ENCODE results near the gene MINDY4. TPM values are rescaled to one million over a fixed set of nuclear protein-coding genes. Genes with fewer than 3 reads are reported as not detected.

The MINDY4 gene
- total and polyA plus RNA-seq, 2 of the 13 experiments (the other 11 are each of a cell fraction or from before 2014, with no cell fraction given): not detected

DNA sequence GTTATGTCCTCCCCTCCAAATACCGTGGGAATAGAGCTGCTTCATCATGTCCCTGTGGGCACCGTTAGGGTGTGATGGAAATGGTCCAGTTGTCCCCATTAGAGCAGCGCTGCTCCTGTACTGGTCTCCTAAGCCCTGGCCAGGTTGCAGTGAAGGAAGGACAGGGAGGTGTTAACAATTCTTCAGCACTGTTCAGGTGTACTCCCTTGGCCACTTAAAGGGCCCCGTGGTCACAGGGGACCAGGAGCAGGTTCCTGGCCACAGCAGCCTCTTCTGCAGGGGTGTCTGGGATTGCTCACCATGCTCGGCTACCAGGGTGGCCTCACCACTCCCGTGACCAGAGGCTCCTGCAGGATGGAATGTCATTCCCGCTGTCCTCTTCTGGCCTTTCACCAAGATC is 65.8 kb downstream of the MINDY4 start:
- FAIRE-seq (no peak), DNase-seq (ENCODE audit: low spot score) (no peak), ATAC-seq (no peak)
- Histone ChIP-seq H3K79me2 (ENCODE audit: insufficient read depth, low read length) (no peaks in the 10 kb centered on the region), H3K9me3 (ENCODE audit: low read length) (peaks cover 21% of the 10 kb centered on the region; the same call in 1 of the 2 replicates), H2AFZ (ENCODE audit: low read length) (no peak overlapping the region), H3K4me3 (replicated peaks in 1 of 3; ENCODE audit: insufficient read depth in 1 of 3, low read depth in 2 of 3, low read length in 3 of 3) (no peak overlapping the region), H3K36me3 (replicated peaks in 1 of 2; ENCODE audit: control insufficient read depth in 1 of 2, insufficient read depth in 2 of 2, low read length in 2 of 2) (no peaks in the 10 kb centered on the region), H3K9ac (ENCODE audit: insufficient read depth, low read depth, low read length) (no peak overlapping the region), H3K4me1 (ENCODE audit: insufficient read depth, low read length) (no peaks in the 10 kb centered on the region), H3K27me3 (ENCODE audit: control insufficient read depth in 1 of 2, insufficient read depth in 2 of 2, low read length in 2 of 2) (peaks cover 1 to 10% of the 10 kb centered on the region in 2 experiments; a peak in 1 of 5 replicates), H3K4me2 (ENCODE audit: low read depth, low read length) (no peak overlapping the region), H4K20me1 (ENCODE audit: insufficient read depth, low read length) (no peaks in the 10 kb centered on the region), H3K27ac (ENCODE audit: extremely low read length, insufficient read depth, low read length) (no peak overlapping the region)
- CTCF ChIA-PET (ENCODE audit: low intra/inter-chr PET ratio, low total read pairs): no interaction called here
- WGBS (ENCODE audit: low lambda C conversion rate): 16% methylated on average over 5 of the region's 7 CpGs
- POLR2A ChIA-PET: no interaction called here
- in situ Hi-C loops (cut with HindIII; ENCODE audit: extremely low pct_ligation_motif_present, low pct_unique_long_range_greater_than_20kb) (no loop called here), intact Hi-C loops (cut with micrococcal nuclease; ENCODE audit: unreplicated experiment) (no loop called here)
- BruUV-seq (replicated peaks): no TSS peak
- no peak for TF ChIP-seq ZNF138 (CRISPR knock-in tag; IDR thresholded peaks at IDR 0.05; ENCODE audit: low read depth)
- no peak for TF ChIP-seq HOXA7 (CRISPR knock-in tag; IDR thresholded peaks at IDR 0.05)
- TF ChIP-seq ZNF441 (CRISPR knock-in tag; IDR thresholded peaks at IDR 0.05; ENCODE audit: borderline replicate concordance): no peak
- TF ChIP-seq MBNL3 (CRISPR knock-in tag; conservative IDR thresholded peaks at IDR 0.05): no peak
- no peak for TF ChIP-seq GATAD2A (CRISPR knock-in tag; IDR thresholded peaks at IDR 0.05)
- TF ChIP-seq SIX4 (CRISPR knock-in tag; IDR thresholded peaks at IDR 0.05): no peak
- TF ChIP-seq ARID2 (CRISPR knock-in tag; IDR thresholded peaks at IDR 0.05; ENCODE audit: borderline replicate concordance): no peak
- no peak for TF ChIP-seq ZNF605 (CRISPR knock-in tag; IDR thresholded peaks at IDR 0.05)
- no peak for TF ChIP-seq RARA (CRISPR knock-in tag; IDR thresholded peaks at IDR 0.05)
- TF ChIP-seq FOXA3 (CRISPR knock-in tag; IDR thresholded peaks at IDR 0.05): no peak
- no peak for TF ChIP-seq ZNF883 (CRISPR knock-in tag; IDR thresholded peaks at IDR 0.05; ENCODE audit: not compliant biosample characterization)
- TF ChIP-seq, protein P1, sequence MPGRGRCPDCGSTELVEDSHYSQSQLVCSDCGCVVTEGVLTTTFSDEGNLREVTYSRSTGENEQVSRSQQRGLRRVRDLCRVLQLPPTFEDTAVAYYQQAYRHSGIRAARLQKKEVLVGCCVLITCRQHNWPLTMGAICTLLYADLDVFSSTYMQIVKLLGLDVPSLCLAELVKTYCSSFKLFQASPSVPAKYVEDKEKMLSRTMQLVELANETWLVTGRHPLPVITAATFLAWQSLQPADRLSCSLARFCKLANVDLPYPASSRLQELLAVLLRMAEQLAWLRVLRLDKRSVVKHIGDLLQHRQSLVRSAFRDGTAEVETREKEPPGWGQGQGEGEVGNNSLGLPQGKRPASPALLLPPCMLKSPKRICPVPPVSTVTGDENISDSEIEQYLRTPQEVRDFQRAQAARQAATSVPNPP (CRISPR knock-in tag; IDR thresholded peaks at IDR 0.05): no peak
- no peak for TF ChIP-seq HES4 (CRISPR knock-in tag; IDR thresholded peaks at IDR 0.05; ENCODE audit: borderline replicate concordance)
- TF ChIP-seq, protein P2, sequence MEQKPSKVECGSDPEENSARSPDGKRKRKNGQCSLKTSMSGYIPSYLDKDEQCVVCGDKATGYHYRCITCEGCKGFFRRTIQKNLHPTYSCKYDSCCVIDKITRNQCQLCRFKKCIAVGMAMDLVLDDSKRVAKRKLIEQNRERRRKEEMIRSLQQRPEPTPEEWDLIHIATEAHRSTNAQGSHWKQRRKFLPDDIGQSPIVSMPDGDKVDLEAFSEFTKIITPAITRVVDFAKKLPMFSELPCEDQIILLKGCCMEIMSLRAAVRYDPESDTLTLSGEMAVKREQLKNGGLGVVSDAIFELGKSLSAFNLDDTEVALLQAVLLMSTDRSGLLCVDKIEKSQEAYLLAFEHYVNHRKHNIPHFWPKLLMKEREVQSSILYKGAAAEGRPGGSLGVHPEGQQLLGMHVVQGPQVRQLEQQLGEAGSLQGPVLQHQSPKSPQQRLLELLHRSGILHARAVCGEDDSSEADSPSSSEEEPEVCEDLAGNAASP (CRISPR knock-in tag; IDR thresholded peaks at IDR 0.05; ENCODE audit: borderline replicate concordance): no peak

All from HepG2 (cell line).